Heart right ventricle (tissue), 16 donors: ENCODE measurements around the gene CSTF2T. TPM values are rescaled to one million over a fixed set of nuclear protein-coding genes. Genes with fewer than 3 reads are reported as not detected.

ENCODE experiments used
- ATAC-seq, 8 donors: fragments of 200-7000 bp; cut with Tn5 transposase; one replicate each; pipeline ENCODE4 v1.9.1; 2020; ENCODE audit warnings: mild to moderate bottlenecking in 8 of 8, moderate library complexity in 8 of 8, moderate number of reproducible peaks in 1 of 8
- DNase-seq, 2 donors: peaks; one replicate each; pipeline ENCODE4 v3.0.0-alpha.2; 2020
- H3K27ac ChIP-seq, 10 donors: fragments of 200-600 bp; sonication (generic) in 2 of 10; one replicate each; pipeline versions ENCODE4 v1.5.0 to v1.8.0; 2020 to 2022; ENCODE audit warnings: mild to moderate bottlenecking in 3 of 10
- H3K27me3 ChIP-seq, 7 donors: fragments of 200-600 bp; one replicate each; pipeline ENCODE4 v1.8.0; 2021 to 2022; ENCODE audit warnings: mild to moderate bottlenecking in 2 of 7
- H3K36me3 ChIP-seq, 9 donors: fragments of 200-600 bp; sonication (generic) in 1 of 9; one replicate each; pipeline versions ENCODE4 v1.5.0 to v1.8.0; 2020 to 2022; ENCODE audit warnings: mild to moderate bottlenecking in 2 of 9
- H3K4me1 ChIP-seq, 9 donors: fragments of 200-600 bp; sonication (generic) in 1 of 9; one replicate each; pipeline versions ENCODE4 v1.5.0 to v1.8.0; 2020 to 2022; ENCODE audit warnings: mild to moderate bottlenecking in 4 of 9
- H3K4me3 ChIP-seq, 10 donors: fragments of 200-600 bp; sonication (generic) in 2 of 10; one replicate each; pipeline versions ENCODE4 v1.5.0 to v1.8.0; 2020 to 2022; ENCODE audit warnings: mild to moderate bottlenecking in 7 of 10, moderate library complexity in 2 of 10
- H3K9me3 ChIP-seq, 11 donors: fragments of 200-600 bp in 10 of 11; sonication (generic) in 2 of 11; one replicate each; pipeline versions ENCODE4 v1.5.0 to v1.8.0; 2013 to 2022; ENCODE audit warnings: mild to moderate bottlenecking in 2 of 11, control low read depth in 1 of 11, moderate library complexity in 1 of 11
- WGBS, 2 donors: extraction: QIAGEN DNeasy Blood & Tissue Kit; methylation state at CpG; one replicate each; pipeline ENCODE4 v1.1.7; 2013; ENCODE audit warnings: inconsistent platforms in 1 of 2; 5-methylcytosine and 5-hydroxymethylcytosine counted together
- intact Hi-C, 10 donors: fragments of 100-400 bp; cut with DNase I; formaldehyde crosslinking; loops; one replicate each; pipeline versions ENCODE4 v1.11.1 to v1.14.2; 2022
- polyA plus RNA-seq, 2 donors: library from polyadenylated mRNA; stranded (reverse); fragments of 200-250 nt; gene quantifications; one replicate each; pipeline ENCODE4 v1.2.3, GENCODE V29; 2013
- total RNA-seq, 10 donors: library from RNA; stranded (reverse); fragmentation: NEBNext Ultra II Directional in 3 of 10; extraction: Animal tissue kit (Norgen Biotek cat#: 25700) in 3 of 10; gene quantifications; one replicate each; pipeline versions ENCODE4 v1.2.1 to v1.2.4, GENCODE V29; 2021 to 2023
- TF ChIP-seq, protein P1 (sequence below), 9 donors: fragments of 200-600 bp; sonication (generic) in 2 of 9; IDR thresholded peaks; one replicate each; pipeline versions ENCODE4 v1.5.0 to v1.8.0; 2021 to 2022; ENCODE audit warnings: antibody characterized with exemption in 9 of 9, mild to moderate bottlenecking in 5 of 9, moderate library complexity in 1 of 9
- donor health status: Arrhythmogenic right ventricular cardiomyopathy.
- donor health status: ischemic (EF 13 %, LVEDD 7.1; RV severe dilation, severe dysfunction).
- donor health status: healthy with polysubstance abuse.
- donor health status: DM: no; HTN: yes; CAD: no.
- donor health status: DM: no; HTN: no; CAD: no.
- donor health status: ischemic (EF 25% LVEDD 6.9; RV normal size, moderate dysfunction).
- donor health status: ischemic (EF 25% LVEDD 5.7; RV mildly dilated, moderate dysfunction).
- donor health status: healthy.
- donor health status: DM: yes; HTN: yes; CAD: no.
- donor health status: Ischemic cardiomyopathy.
- donor health status: ischemic (EF 35%, LVEDD 5.7; RV mildly dilated, moderate dysfunction).
- donor health status: nonischemic (EF 11% LVEDD 7.7; RV severe dilation, severe dysfunction).
- donor health status: DM: yes; HTN: yes; CAD: no.
- donor health status: PGD.
- donor health status: ischemic (EF 29% LVEDD 5.4; RV normal size, mild dysfunction).
- donor health status: nonischemic (EF 23%, LVEDD 6.1; RV moderate dilation, normal function).

CSTF2T gene
- total and polyA plus RNA-seq, 12 donors: 9.4 to 31.6 (median 22.9) TPM

DNA sequence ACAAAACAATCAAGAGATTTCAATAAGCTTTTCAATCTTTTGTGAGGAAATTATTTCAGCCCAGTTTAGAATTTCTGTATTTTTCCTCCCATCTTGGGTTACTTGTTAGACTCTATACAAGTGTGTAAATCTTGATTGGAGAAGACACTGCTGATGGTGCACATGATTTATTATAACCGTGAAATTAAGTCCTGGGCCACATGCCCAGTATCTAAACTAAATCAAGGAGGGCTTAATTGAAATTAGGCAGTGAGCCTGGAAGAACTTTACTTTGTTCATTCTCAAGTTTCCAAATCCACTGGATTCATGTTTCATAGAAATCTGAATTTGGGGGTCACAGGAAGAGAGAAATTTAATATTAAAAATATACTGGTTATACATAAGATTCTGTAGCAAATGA, 44.5 kb downstream of the CSTF2T start:
- H3K4me1 ChIP-seq: peaks cover 0 to 26% (median 7%) of the 10 kb centered on the region in 9 donors
- no peaks in the 10 kb centered on the region for H3K36me3 ChIP-seq
- DNase-seq (no peak), ATAC-seq (no peak)
- H3K9me3 ChIP-seq: no peaks in the 10 kb centered on the region
- 62 to 65% methylated on average over 1 of the region's 1 CpG for WGBS, 2 donors
- no peak overlapping the region for H3K27ac ChIP-seq
- H3K4me3 ChIP-seq: no peak overlapping the region
- no peaks in the 10 kb centered on the region for H3K27me3 ChIP-seq
- TF ChIP-seq, protein P1, sequence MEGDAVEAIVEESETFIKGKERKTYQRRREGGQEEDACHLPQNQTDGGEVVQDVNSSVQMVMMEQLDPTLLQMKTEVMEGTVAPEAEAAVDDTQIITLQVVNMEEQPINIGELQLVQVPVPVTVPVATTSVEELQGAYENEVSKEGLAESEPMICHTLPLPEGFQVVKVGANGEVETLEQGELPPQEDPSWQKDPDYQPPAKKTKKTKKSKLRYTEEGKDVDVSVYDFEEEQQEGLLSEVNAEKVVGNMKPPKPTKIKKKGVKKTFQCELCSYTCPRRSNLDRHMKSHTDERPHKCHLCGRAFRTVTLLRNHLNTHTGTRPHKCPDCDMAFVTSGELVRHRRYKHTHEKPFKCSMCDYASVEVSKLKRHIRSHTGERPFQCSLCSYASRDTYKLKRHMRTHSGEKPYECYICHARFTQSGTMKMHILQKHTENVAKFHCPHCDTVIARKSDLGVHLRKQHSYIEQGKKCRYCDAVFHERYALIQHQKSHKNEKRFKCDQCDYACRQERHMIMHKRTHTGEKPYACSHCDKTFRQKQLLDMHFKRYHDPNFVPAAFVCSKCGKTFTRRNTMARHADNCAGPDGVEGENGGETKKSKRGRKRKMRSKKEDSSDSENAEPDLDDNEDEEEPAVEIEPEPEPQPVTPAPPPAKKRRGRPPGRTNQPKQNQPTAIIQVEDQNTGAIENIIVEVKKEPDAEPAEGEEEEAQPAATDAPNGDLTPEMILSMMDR (IDR thresholded peaks at IDR 0.05): no peak
- intact Hi-C loops: loop anchor here in 1 of 10 donors (5.0 kb wide), 1 partner anchor 132 kb away; no protein-coding TSS in a partner anchor

DNA sequence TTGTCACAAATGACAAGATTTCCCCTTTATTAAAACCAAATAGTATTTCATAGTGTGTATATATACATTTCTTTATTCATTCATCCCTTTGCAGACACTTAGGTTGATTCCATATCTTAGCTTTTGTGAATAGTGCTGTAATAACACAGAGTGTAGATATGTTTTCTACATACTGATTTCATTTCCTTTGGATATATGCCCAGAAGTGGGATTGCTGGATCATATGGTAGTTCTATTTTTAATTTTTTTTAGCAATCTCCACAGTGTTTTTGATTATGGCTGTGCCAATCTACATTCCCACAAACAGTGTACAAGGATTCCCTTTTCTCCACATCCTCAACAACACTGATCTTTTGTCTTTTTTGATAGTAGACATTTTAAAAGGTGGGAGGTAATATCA, 46.4 kb downstream of the CSTF2T start:
- Histone ChIP-seq H3K4me3 (no peak overlapping the region), H3K4me1 (peaks cover 0 to 22% (median 7%) of the 10 kb centered on the region in 9 donors), H3K9me3 (no peaks in the 10 kb centered on the region), H3K36me3 (no peaks in the 10 kb centered on the region), H3K27me3 (no peaks in the 10 kb centered on the region), H3K27ac (no peak overlapping the region)
- TF ChIP-seq, protein P1 (IDR thresholded peaks at IDR 0.05): no peak
- ATAC-seq (peak in 3 of 8 donors; percentile 31 to 63 (median 39)), DNase-seq (no peak)
- intact Hi-C loops: loop anchor here in 1 of 10 donors (5.0 kb wide), 1 partner anchor 134 kb away; no protein-coding TSS in a partner anchor

DNA sequence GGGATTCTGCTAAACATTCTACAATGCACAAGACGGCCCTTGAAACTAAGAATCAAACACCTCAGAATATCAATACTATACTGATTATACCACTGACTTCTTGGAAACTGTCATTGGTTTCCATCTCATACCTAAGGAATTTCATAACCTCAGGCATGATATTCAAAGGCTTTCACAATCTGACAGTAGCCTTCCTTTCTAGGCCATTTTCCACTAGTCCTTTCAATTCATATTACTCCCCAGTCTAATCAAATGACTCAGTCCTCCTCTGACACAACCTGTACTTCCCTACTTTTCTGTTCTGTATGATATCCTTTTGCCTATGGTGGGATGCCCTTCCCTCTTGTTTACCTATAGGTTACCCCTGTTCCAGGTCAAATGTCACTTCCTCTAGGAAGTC, 48.3 kb downstream of the CSTF2T start:
- Histone ChIP-seq H3K4me3 (no peak overlapping the region), H3K27me3 (no peaks in the 10 kb centered on the region), H3K27ac (no peak overlapping the region), H3K9me3 (no peaks in the 10 kb centered on the region), H3K36me3 (no peaks in the 10 kb centered on the region), H3K4me1 (peaks cover 0 to 17% (median 4%) of the 10 kb centered on the region in 9 donors)
- intact Hi-C loops: loop anchor here in 1 of 10 donors (5.0 kb wide), 1 partner anchor 136 kb away; no protein-coding TSS in a partner anchor
- WGBS, 2 donors: 89 to 93% methylated on average over 1 of the region's 1 CpG
- ATAC-seq (no peak), DNase-seq (no peak)
- TF ChIP-seq, protein P1 (IDR thresholded peaks at IDR 0.05): no peak

DNA sequence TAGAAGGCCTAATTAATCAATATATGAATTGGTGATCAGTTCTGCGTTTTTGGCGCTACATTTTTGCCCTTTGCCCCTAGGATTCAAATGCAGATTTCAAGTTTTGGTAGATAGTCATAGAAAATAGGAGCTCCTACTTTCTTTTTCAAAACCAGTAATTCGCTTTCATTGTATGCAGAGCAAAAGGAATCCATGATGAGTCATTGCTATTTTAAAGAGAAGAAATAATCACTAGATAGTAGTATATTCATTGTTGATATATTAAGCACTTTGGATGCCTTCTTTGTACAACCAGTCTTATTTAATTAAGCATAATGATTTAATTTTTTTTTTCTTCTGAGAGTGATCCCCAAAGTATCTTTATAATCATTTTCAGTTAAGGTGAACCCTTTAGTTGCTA, 50.3 kb downstream of the CSTF2T start:
- no peak overlapping the region for H3K4me3 ChIP-seq
- H3K27ac ChIP-seq: no peak overlapping the region
- no peaks in the 10 kb centered on the region for H3K27me3 ChIP-seq
- TF ChIP-seq, protein P1 (IDR thresholded peaks at IDR 0.05): no peak
- ATAC-seq (no peak), DNase-seq (no peak)
- WGBS, 2 donors: 95 to 98% methylated on average over 3 of the region's 3 CpGs
- intact Hi-C loops: no loop called here
- no peaks in the 10 kb centered on the region for H3K36me3 ChIP-seq
- peaks cover 0 to 12% (median 4%) of the 10 kb centered on the region in 9 donors for H3K4me1 ChIP-seq
- no peaks in the 10 kb centered on the region for H3K9me3 ChIP-seq
